B cell (primary cell): ENCODE results near the gene EXOC3L2. TPM values are rescaled to one million over a fixed set of nuclear protein-coding genes. Genes with fewer than 3 reads are reported as not detected.

Source experiments
- ATAC-seq: fragments of 200-7000 bp; cut with Tn5 transposase; one replicate; pipeline ENCODE4 v1.10.0; 2021; ENCODE audit warnings: low read depth, mild to moderate bottlenecking, moderate number of reproducible peaks, moderate library complexity
- CTCF ChIA-PET: fragments of 350-600 bp; sonication (Branson Sonifier 250); formaldehyde crosslinking; loops from one replicate; lab custom pipeline; 2021; ENCODE audit warnings: antibody characterized with exemption, inconsistent platforms; lab: Charles Lee
- POLR2A ChIA-PET: fragments of 350-600 bp; sonication (Branson Sonifier 250); formaldehyde crosslinking; loops from one replicate; lab custom pipeline; 2021; ENCODE audit warnings: antibody characterized with exemption; lab: Charles Lee
- DNase-seq: peaks from one replicate; pipeline ENCODE4 v3.0.0; 2013
- H2AFZ ChIP-seq: 2 replicates; pipeline ENCODE4 v1.6.1; 2012; ENCODE audit warnings: mild to moderate bottlenecking, low read depth, low read length; ENCODE audit not compliant: insufficient read depth, poor library complexity, severe bottlenecking
- H3K27ac ChIP-seq, 2 donors: 1 replicate in 1 of 2; 2 replicates in 1 of 2; pipeline ENCODE4 v1.5.1; 2012 to 2013; ENCODE audit warnings: low read length in 2 of 2, mild to moderate bottlenecking in 2 of 2, moderate library complexity in 1 of 2
- H3K27me3 ChIP-seq, 4 experiments: fragments of 200-600 bp in 1 of 4; sonication (generic) in 1 of 4; replicated peaks in 1 of 4; 1 replicate in 2 of 4; 2 replicates in 2 of 4; pipeline versions ENCODE4 v1.6.1 to v1.7.0; 2013 to 2016; ENCODE audit warnings: low read length in 3 of 4, mild to moderate bottlenecking in 2 of 4, mixed read lengths in 1 of 4, moderate library complexity in 1 of 4; ENCODE audit not compliant: insufficient read depth in 4 of 4, control insufficient read depth in 3 of 4; ENCODE audit errors: control extremely low read depth in 1 of 4
- H3K36me3 ChIP-seq, 2 experiments: replicated peaks in 1 of 2; 1 replicate in 1 of 2; 2 replicates in 1 of 2; pipeline versions ENCODE4 v1.6.1 to v1.7.1; 2013; ENCODE audit warnings: low read length in 1 of 2; ENCODE audit not compliant: insufficient read depth in 2 of 2, control insufficient read depth in 1 of 2; ENCODE audit errors: control extremely low read depth in 1 of 2, extremely low read depth in 1 of 2
- H3K4me1 ChIP-seq, 2 donors: fragments of 200-600 bp in 1 of 2; sonication (generic) in 1 of 2; 1 replicate in 1 of 2; 2 replicates in 1 of 2; pipeline versions ENCODE4 v1.5.1 to v1.6.1; 2013 to 2017; ENCODE audit warnings: low read length in 2 of 2; ENCODE audit not compliant: control insufficient read depth in 2 of 2, insufficient read depth in 2 of 2
- H3K4me2 ChIP-seq: replicated peaks from 2 replicates; pipeline ENCODE3; 2012; ENCODE audit warnings: mild to moderate bottlenecking, low read depth, low read length; ENCODE audit not compliant: poor library complexity, severe bottlenecking
- H3K4me3 ChIP-seq, 5 experiments: fragments of 200-600 bp in 1 of 5; sonication (generic) in 1 of 5; 1 replicate in 3 of 5; 2 replicates in 2 of 5; pipeline versions ENCODE4 v1.5.1 to v1.7.0; 2011 to 2016; ENCODE audit warnings: low read length in 4 of 5, mild to moderate bottlenecking in 4 of 5, low read depth in 2 of 5, control low read depth in 1 of 5, moderate library complexity in 1 of 5; ENCODE audit not compliant: insufficient read depth in 1 of 5; ENCODE audit errors: control extremely low read depth in 1 of 5, extremely low read depth in 1 of 5
- H3K79me2 ChIP-seq: fragments of 200-600 bp; sonication (generic); one replicate; pipeline ENCODE4 v1.6.0; 2016; ENCODE audit warnings: low read length; ENCODE audit not compliant: control insufficient read depth, insufficient read depth
- H3K9ac ChIP-seq: fragments of 200-600 bp; sonication (generic); 2 replicates; pipeline ENCODE4 v1.6.1; 2017; ENCODE audit warnings: mild to moderate bottlenecking, low read length, moderate library complexity
- H3K9me3 ChIP-seq, 3 donors: one replicate each; pipeline versions ENCODE4 v1.6.1 to v1.7.1; 2013; ENCODE audit warnings: low read length in 2 of 3; ENCODE audit not compliant: control insufficient read depth in 2 of 3, insufficient read depth in 1 of 3; ENCODE audit errors: control extremely low read depth in 1 of 3
- H4K20me1 ChIP-seq: 2 replicates; pipeline ENCODE4 v1.6.0; 2012; ENCODE audit warnings: mild to moderate bottlenecking, low read length; ENCODE audit not compliant: insufficient read depth, control insufficient read depth, poor library complexity, severe bottlenecking
- H3K27ac Mint-ChIP-seq: one replicate; pipeline ENCODE4 v1.8.0; 2021; ENCODE audit warnings: mixed read lengths
- H3K27me3 Mint-ChIP-seq: one replicate; pipeline ENCODE4 v1.8.0; 2021; ENCODE audit warnings: mixed read lengths
- H3K4me1 Mint-ChIP-seq: one replicate; pipeline ENCODE4 v1.8.0; 2021; ENCODE audit warnings: mixed read lengths
- H3K4me3 Mint-ChIP-seq: one replicate; pipeline ENCODE4 v1.8.0; 2021; ENCODE audit warnings: mixed read lengths
- H3K9me3 Mint-ChIP-seq: one replicate; pipeline ENCODE4 v1.8.0; 2022; ENCODE audit warnings: mixed read lengths; ENCODE audit not compliant: insufficient read depth
- CTCF ChIP-seq: fragments of 200-600 bp; IDR thresholded peaks from one replicate; pipeline ENCODE4 v1.8.0; 2022; ENCODE audit warnings: antibody characterized with exemption, mild to moderate bottlenecking
- EZH2 ChIP-seq: IDR thresholded peaks from 2 replicates; pipeline ENCODE4 v1.6.1; 2012; ENCODE audit warnings: borderline replicate concordance, low read depth, mild to moderate bottlenecking, moderate library complexity, low read length; ENCODE audit not compliant: insufficient read depth, poor library complexity, severe bottlenecking
- WGBS: methylation state at CpG from one replicate; pipeline ENCODE4 v1.1.5; 2013; ENCODE audit warnings: missing lambda C conversion rate; ENCODE audit not compliant: insufficient coverage; 5-methylcytosine and 5-hydroxymethylcytosine counted together
- intact Hi-C: fragments of 100-400 bp; cut with micrococcal nuclease; formaldehyde crosslinking; loops from one replicate; pipeline ENCODE4 v1.10.0; 2022
- polyA plus RNA-seq: library from polyadenylated mRNA; depleted of rRNA; stranded (reverse); fragments of >200 nt; gene quantifications from 2 replicates; pipeline ENCODE4 v1.2.3, GENCODE V29; 2012
- total RNA-seq, 2 donors: library from RNA; stranded (reverse); fragments of 120-200 nt in 1 of 2; gene quantifications; 1 replicate in 1 of 2; 2 replicates in 1 of 2; pipeline versions ENCODE4 v1.2.3 to v1.2.4, GENCODE V29; 2013 to 2022

Gene EXOC3L2
- total and polyA plus RNA-seq, 2 donors (not counting 1 experiment from before 2014, with no cell fraction given): not detected

GRCh38 chr19:45162608-45163143, 82.5 kb downstream of the EXOC3L2 start:
- ATAC-seq: no peak
- no peak overlapping the region for H3K27ac Mint-ChIP-seq
- Histone ChIP-seq H3K79me2 (peaks cover 3% of the 10 kb centered on the region), H3K27me3 (peaks cover 0 to 14% (median 4%) of the 10 kb centered on the region in 4 experiments), H3K27ac (no peak overlapping the region), H3K36me3 (no peaks in the 10 kb centered on the region), H3K9me3 (peaks cover 0 to 5% (median 0%) of the 10 kb centered on the region in 3 donors), H3K9ac (no peak overlapping the region), H3K4me1 (peaks cover 13 to 16% of the 10 kb centered on the region in 2 donors), H3K4me2 (no peak overlapping the region), H3K4me3 (no peak overlapping the region), H2AFZ (no peak overlapping the region), H4K20me1 (no peaks in the 10 kb centered on the region)
- no peak overlapping the region for H3K4me3 Mint-ChIP-seq
- no peak for TF ChIP-seq CTCF
- TF ChIP-seq EZH2: no peak
- no peak for DNase-seq
- 95% methylated on average over 15 of the region's 18 CpGs for WGBS
- peaks cover 21% of the 10 kb centered on the region for H3K4me1 Mint-ChIP-seq
- intact Hi-C loops: no loop called here
- CTCF ChIA-PET: interaction anchor here (1.4 kb wide), 1 partner anchor 10 kb away, joined by 4 read pairs; no protein-coding TSS in a partner anchor
- H3K9me3 Mint-ChIP-seq: no peaks in the 10 kb centered on the region
- POLR2A ChIA-PET: no interaction called here
- peaks cover 18% of the 10 kb centered on the region for H3K27me3 Mint-ChIP-seq

Other genes starting within 250 kb of the EXOC3L2 start
- gene RELB, start 243.9 kb downstream of the EXOC3L2 start, total RNA-seq: 106 and 111 TPM in 2 replicates
- 63.8 and 85.1 TPM in 2 replicates for gene RELB, start 243.9 kb downstream of the EXOC3L2 start, polyA plus RNA-seq
- 277 and 285 TPM in 2 replicates for gene CLASRP, start 206.4 kb downstream of the EXOC3L2 start, total RNA-seq
- 234 and 299 TPM in 2 replicates for gene CLASRP, start 206.4 kb downstream of the EXOC3L2 start, polyA plus RNA-seq
- 29.8 and 30.2 TPM in 2 replicates for gene ZNF296, start 168.9 kb downstream of the EXOC3L2 start, total RNA-seq
- gene ZNF296, start 168.9 kb downstream of the EXOC3L2 start, polyA plus RNA-seq: 13.3 and 21.9 TPM in 2 replicates
- 38.2 and 43.0 TPM in 2 replicates for gene GEMIN7, start 166.1 kb downstream of the EXOC3L2 start, total RNA-seq
- gene GEMIN7, start 166.1 kb downstream of the EXOC3L2 start, polyA plus RNA-seq: 71.9 and 89.4 TPM in 2 replicates
- 28.1 and 37.3 TPM in 2 replicates for gene PPP1R37, start 152.2 kb downstream of the EXOC3L2 start, total RNA-seq
- 20.1 and 20.7 TPM in 2 replicates for gene PPP1R37, start 152.2 kb downstream of the EXOC3L2 start, polyA plus RNA-seq
- 0.27 TPM in 1 of 2 replicates, not detected in the other for gene NKPD1, start 84.4 kb downstream of the EXOC3L2 start, total RNA-seq
- 0.36 and 1.0 TPM in 2 replicates for gene NKPD1, start 84.4 kb downstream of the EXOC3L2 start, polyA plus RNA-seq
- gene TRAPPC6A, start 67.2 kb downstream of the EXOC3L2 start, total RNA-seq: 40.3 and 48.2 TPM in 2 replicates
- 56.0 and 79.0 TPM in 2 replicates for gene TRAPPC6A, start 67.2 kb downstream of the EXOC3L2 start, polyA plus RNA-seq
- 21.1 and 31.8 TPM in 2 replicates for gene BLOC1S3, start 66.6 kb downstream of the EXOC3L2 start, total RNA-seq
- gene BLOC1S3, start 66.6 kb downstream of the EXOC3L2 start, polyA plus RNA-seq: 5.2 and 7.2 TPM in 2 replicates
- 36.2 and 37.6 TPM in 2 replicates for gene MARK4, start 5.9 kb upstream of the EXOC3L2 start, total RNA-seq
- gene MARK4, start 5.9 kb upstream of the EXOC3L2 start, polyA plus RNA-seq: 11.7 and 13.5 TPM in 2 replicates
- not detected in 2 replicates for gene CKM, start 77.5 kb upstream of the EXOC3L2 start, total RNA-seq
- gene CKM, start 77.5 kb upstream of the EXOC3L2 start, polyA plus RNA-seq: not detected in 2 replicates
- gene KLC3, start 95.3 kb upstream of the EXOC3L2 start, total RNA-seq: not detected in 2 replicates
- not detected in 2 replicates for gene KLC3, start 95.3 kb upstream of the EXOC3L2 start, polyA plus RNA-seq
- gene ERCC2, start 125.2 kb upstream of the EXOC3L2 start, total RNA-seq: 26.5 and 27.6 TPM in 2 replicates
- gene ERCC2, start 125.2 kb upstream of the EXOC3L2 start, polyA plus RNA-seq: 15.2 and 20.8 TPM in 2 replicates
- 8.8 and 9.2 TPM in 2 replicates for gene PPP1R13L, start 159.7 kb upstream of the EXOC3L2 start, total RNA-seq
- gene PPP1R13L, start 159.7 kb upstream of the EXOC3L2 start, polyA plus RNA-seq: 6.9 and 7.4 TPM in 2 replicates
- 3.5 and 4.3 TPM in 2 replicates for gene POLR1G, start 161.2 kb upstream of the EXOC3L2 start, total RNA-seq
- gene POLR1G, start 161.2 kb upstream of the EXOC3L2 start, polyA plus RNA-seq: 0.79 and 2.1 TPM in 2 replicates
- 75.7 and 80.2 TPM in 2 replicates for gene ERCC1, start 178.5 kb upstream of the EXOC3L2 start, total RNA-seq
- gene ERCC1, start 178.5 kb upstream of the EXOC3L2 start, polyA plus RNA-seq: 66.0 and 81.9 TPM in 2 replicates
- gene FOSB, start 222.6 kb upstream of the EXOC3L2 start, total RNA-seq: 39.6 and 40.9 TPM in 2 replicates
- gene FOSB, start 222.6 kb upstream of the EXOC3L2 start, polyA plus RNA-seq: 1,887 and 2,860 TPM in 2 replicates